H1 (cell line): Measurements from ENCODE around the gene CHSY1. TPM values are rescaled to one million over a fixed set of nuclear protein-coding genes. Genes with fewer than 3 reads are reported as not detected.

Experiments used
- JUND ChIP-seq: IDR thresholded peaks from 2 replicates; pipeline ENCODE4 v1.6.1; 2011; ENCODE audit warnings: mild to moderate bottlenecking, improper control_type of control experiment, low read length
- POLR2A ChIP-seq, 2 experiments: IDR thresholded peaks; 1 replicate in 1 of 2; 2 replicates in 1 of 2; pipeline ENCODE4 v1.6.1; 2011; ENCODE audit warnings: low read depth in 2 of 2, low read length in 2 of 2, mild to moderate bottlenecking in 2 of 2; ENCODE audit errors: control extremely low read depth in 1 of 2
- RNF2 ChIP-seq: fragments of 200-900, 300-1000 bp; sonication (generic); IDR thresholded peaks from 2 replicates; pipeline ENCODE4 v1.7.1; 2016; ENCODE audit warnings: borderline replicate concordance, low read depth, mild to moderate bottlenecking, antibody characterized with exemption, low read length; ENCODE audit not compliant: poor library complexity, severe bottlenecking; ENCODE audit errors: missing control alignments
- RXRA ChIP-seq: IDR thresholded peaks from 2 replicates; pipeline ENCODE4 v1.6.1; 2011; ENCODE audit warnings: low read depth, mild to moderate bottlenecking, low read length, moderate library complexity; ENCODE audit not compliant: insufficient read depth
- SIX5 ChIP-seq: IDR thresholded peaks from 2 replicates; pipeline ENCODE4 v1.6.1; 2011; ENCODE audit warnings: mild to moderate bottlenecking, low read depth, low read length
- TAF1 ChIP-seq: IDR thresholded peaks from 2 replicates; pipeline ENCODE4 v1.6.1; 2011; ENCODE audit warnings: mild to moderate bottlenecking, low read depth, low read length
- polyA plus RNA-seq, 7 experiments: library from polyadenylated mRNA; depleted of rRNA in 3 of 7; stranded (reverse) in 5 of 7; unstranded in 2 of 7; fragments of >200 nt in 5 of 7; fragments of 200-250 nt in 2 of 7; gene quantifications; 1 replicate in 5 of 7; 2 replicates in 1 of 7; 4 replicates in 1 of 7; pipeline versions ENCODE4 v1.2.1 to v1.2.3, GENCODE V29; 2011 to 2013; ENCODE audit warnings: missing spikeins in 2 of 7, mixed read lengths in 2 of 7
- total RNA-seq: library from RNA; stranded (reverse); fragmentation: NEBNext Ultra II Directional; extraction: Animal tissue kit (Norgen Biotek cat#: 25700); gene quantifications from 2 replicates; pipeline ENCODE4 v1.2.1, GENCODE V29; 2021
- TF ChIP-seq, protein P1 (sequence below): IDR thresholded peaks from 2 replicates; pipeline ENCODE4 v1.6.1; 2012; ENCODE audit warnings: inconsistent platforms

Gene CHSY1
- total and polyA plus RNA-seq, 2 of the 8 experiments (the other 6 are each of a cell fraction or from before 2014, with no cell fraction given) = 24.9 to 60.7 TPM

DNA sequence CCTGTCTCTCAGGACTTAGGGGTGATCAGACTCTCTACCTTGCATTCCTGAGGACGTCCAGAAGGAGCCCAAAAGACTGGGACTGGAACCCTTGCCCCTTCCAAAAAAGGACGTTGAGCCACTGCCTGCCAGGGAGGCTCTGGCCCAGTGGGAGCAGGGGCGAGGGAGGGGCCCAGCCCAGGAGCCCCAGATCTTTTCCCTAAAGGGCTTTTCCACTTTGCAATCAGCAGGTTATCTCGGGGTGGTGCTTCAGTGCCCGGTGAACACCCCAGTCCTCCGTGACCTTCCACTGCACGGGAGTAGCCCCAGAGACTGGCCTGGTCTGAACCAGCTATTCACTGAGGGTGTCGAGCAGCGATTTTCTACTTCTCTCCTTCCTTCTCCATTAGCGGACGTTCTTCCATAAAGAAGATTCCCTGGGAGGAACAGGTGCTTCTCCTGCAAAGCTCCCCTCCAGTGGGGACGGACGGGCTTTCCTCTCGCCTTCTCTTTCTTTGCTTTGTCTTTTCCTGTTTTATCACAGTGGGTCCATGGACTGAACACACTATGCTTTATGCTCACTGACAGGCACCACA, 113.7 kb downstream of the CHSY1 start (continued):
- TF ChIP-seq RNF2 = no peak
- TF ChIP-seq SIX5 = no peak
- TF ChIP-seq RXRA = no peak
- TF ChIP-seq, protein P1, sequence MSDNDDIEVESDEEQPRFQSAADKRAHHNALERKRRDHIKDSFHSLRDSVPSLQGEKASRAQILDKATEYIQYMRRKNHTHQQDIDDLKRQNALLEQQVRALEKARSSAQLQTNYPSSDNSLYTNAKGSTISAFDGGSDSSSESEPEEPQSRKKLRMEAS = no peak
- no peak for TF ChIP-seq JUND
- TF ChIP-seq POLR2A (IDR thresholded peaks at IDR 0.05; ENCODE audit: control extremely low read depth in 1 of 2, low read depth in 2 of 2, low read length in 2 of 2) = no peak
- no peak for TF ChIP-seq TAF1
